Endothelial cell (in vitro differentiated cells): ENCODE measurements around the gene FAS. TPM values are rescaled to one million over a fixed set of nuclear protein-coding genes. Genes with fewer than 3 reads are reported as not detected.

ENCODE experiments used
- DNase-seq: peaks from one replicate; pipeline ENCODE4 v3.0.0; 2021; ENCODE audit warnings: low spot score
- H3K27ac Mint-ChIP-seq: one replicate; pipeline ENCODE4 v1.8.0; 2021; ENCODE audit warnings: mixed read lengths, inconsistent platforms; ENCODE audit not compliant: unreplicated experiment
- H3K27me3 Mint-ChIP-seq: one replicate; pipeline ENCODE4 v1.8.0; 2021; ENCODE audit warnings: mild to moderate bottlenecking, moderate library complexity, mixed read lengths, inconsistent platforms; ENCODE audit not compliant: unreplicated experiment
- H3K36me3 Mint-ChIP-seq: one replicate; pipeline ENCODE4 v1.8.0; 2021; ENCODE audit warnings: mild to moderate bottlenecking, low read depth, mixed read lengths, inconsistent platforms; ENCODE audit not compliant: unreplicated experiment
- H3K4me1 Mint-ChIP-seq: one replicate; pipeline ENCODE4 v1.8.0; 2021; ENCODE audit warnings: mild to moderate bottlenecking, mixed read lengths, inconsistent platforms; ENCODE audit not compliant: unreplicated experiment
- H3K4me3 Mint-ChIP-seq: one replicate; pipeline ENCODE4 v1.8.0; 2021; ENCODE audit warnings: mild to moderate bottlenecking, mixed read lengths, inconsistent platforms; ENCODE audit not compliant: unreplicated experiment
- H3K9me3 Mint-ChIP-seq: one replicate; pipeline ENCODE4 v1.8.0; 2021; ENCODE audit warnings: mixed read lengths, inconsistent platforms; ENCODE audit not compliant: unreplicated experiment
- total RNA-seq: library from RNA; stranded (reverse); fragmentation: NEBNext Ultra II Directional; extraction: Animal tissue kit (Norgen Biotek cat#: 25700); gene quantifications from one replicate; pipeline ENCODE4 v1.2.1, GENCODE V29; 2021; ENCODE audit not compliant: unreplicated experiment
- TF ChIP-seq, protein P1 (sequence below): fragments of 200-600 bp; sonication (generic); IDR thresholded peaks from one replicate; pipeline ENCODE4 v1.5.0; 2021; ENCODE audit warnings: antibody characterized with exemption; ENCODE audit not compliant: unreplicated experiment

FAS gene
- total RNA-seq, 1 donor from 2014 or later, result 23.0 TPM

GRCh38 chr10:89032141-89032891 is 41.7 kb downstream of the FAS start:
- Mint-ChIP-seq H3K9me3 (no peaks in the 10 kb centered on the region), H3K4me1 (peaks cover 25% of the 10 kb centered on the region)

DNA sequence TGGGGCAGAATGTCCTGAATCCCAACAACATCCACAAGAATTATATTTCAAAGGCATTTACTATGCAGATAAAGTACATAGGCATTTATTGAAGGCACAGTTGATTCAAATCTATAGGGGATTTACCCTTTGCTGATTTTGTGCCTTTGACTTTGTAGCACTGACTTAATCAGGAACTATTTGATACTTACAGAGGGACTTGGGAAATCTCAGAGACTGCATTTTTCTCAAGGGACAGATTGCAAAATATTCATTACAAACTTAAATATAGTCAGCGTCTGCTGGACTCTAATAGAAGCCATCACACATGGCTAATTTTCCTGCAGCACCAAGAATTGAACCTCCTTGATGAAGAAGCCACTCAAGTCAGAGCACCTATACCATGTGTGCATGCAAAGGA is 44.9 kb downstream of the FAS start:
- no peak overlapping the region for H3K4me3 Mint-ChIP-seq

More at GRCh38 chr10:89032141-89032891, 41.7 kb downstream of the FAS start:
- Mint-ChIP-seq H3K27ac (no peak overlapping the region), H3K36me3 (no peaks in the 10 kb centered on the region), H3K27me3 (no peaks in the 10 kb centered on the region), H3K4me3 (no peak overlapping the region)
- no peak for DNase-seq
- TF ChIP-seq, protein P1, sequence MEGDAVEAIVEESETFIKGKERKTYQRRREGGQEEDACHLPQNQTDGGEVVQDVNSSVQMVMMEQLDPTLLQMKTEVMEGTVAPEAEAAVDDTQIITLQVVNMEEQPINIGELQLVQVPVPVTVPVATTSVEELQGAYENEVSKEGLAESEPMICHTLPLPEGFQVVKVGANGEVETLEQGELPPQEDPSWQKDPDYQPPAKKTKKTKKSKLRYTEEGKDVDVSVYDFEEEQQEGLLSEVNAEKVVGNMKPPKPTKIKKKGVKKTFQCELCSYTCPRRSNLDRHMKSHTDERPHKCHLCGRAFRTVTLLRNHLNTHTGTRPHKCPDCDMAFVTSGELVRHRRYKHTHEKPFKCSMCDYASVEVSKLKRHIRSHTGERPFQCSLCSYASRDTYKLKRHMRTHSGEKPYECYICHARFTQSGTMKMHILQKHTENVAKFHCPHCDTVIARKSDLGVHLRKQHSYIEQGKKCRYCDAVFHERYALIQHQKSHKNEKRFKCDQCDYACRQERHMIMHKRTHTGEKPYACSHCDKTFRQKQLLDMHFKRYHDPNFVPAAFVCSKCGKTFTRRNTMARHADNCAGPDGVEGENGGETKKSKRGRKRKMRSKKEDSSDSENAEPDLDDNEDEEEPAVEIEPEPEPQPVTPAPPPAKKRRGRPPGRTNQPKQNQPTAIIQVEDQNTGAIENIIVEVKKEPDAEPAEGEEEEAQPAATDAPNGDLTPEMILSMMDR, result no peak

GRCh38 chr10:89037096-89037495 is 46.5 kb downstream of the FAS start:
- Mint-ChIP-seq H3K9me3 (no peaks in the 10 kb centered on the region), H3K27me3 (no peaks in the 10 kb centered on the region), H3K4me1 (peaks cover 11% of the 10 kb centered on the region)

More for the DNA sequence above, 44.9 kb downstream of the FAS start:
- DNase-seq, result no peak
- no peaks in the 10 kb centered on the region for H3K27me3 Mint-ChIP-seq
- no peaks in the 10 kb centered on the region for H3K9me3 Mint-ChIP-seq
- no peaks in the 10 kb centered on the region for H3K36me3 Mint-ChIP-seq
- no peak overlapping the region for H3K27ac Mint-ChIP-seq
- peaks cover 20% of the 10 kb centered on the region for H3K4me1 Mint-ChIP-seq
- TF ChIP-seq, protein P1, result no peak

DNA sequence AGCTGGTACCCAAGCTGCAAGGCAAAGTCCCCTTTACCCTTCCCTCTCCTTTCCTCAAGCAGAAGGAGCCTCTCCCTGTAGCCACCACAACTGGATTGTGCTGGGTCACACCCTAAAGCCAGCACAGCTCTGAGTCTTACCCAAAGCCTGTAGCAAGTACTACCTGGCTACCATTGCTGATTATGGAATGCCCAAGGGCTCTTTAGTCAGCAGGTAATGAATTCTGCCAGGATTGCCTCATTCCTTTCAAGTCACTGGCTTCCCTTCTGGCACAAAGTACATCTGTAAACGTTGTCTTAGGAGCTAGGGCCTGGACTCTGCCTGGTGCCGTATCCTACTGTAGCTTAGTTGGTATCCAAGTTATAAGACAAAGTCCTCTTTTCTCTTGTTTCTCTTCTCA is 52.0 kb downstream of the FAS start:
- H3K4me3 Mint-ChIP-seq, result no peak overlapping the region
- no peaks in the 10 kb centered on the region for H3K27me3 Mint-ChIP-seq
- no peaks in the 10 kb centered on the region for H3K9me3 Mint-ChIP-seq
- H3K4me1 Mint-ChIP-seq, result no peaks in the 10 kb centered on the region
- no peaks in the 10 kb centered on the region for H3K36me3 Mint-ChIP-seq
- no peak for DNase-seq
- H3K27ac Mint-ChIP-seq, result no peak overlapping the region
- TF ChIP-seq, protein P1, result no peak

More at GRCh38 chr10:89037096-89037495, 46.5 kb downstream of the FAS start:
- Mint-ChIP-seq H3K36me3 (no peaks in the 10 kb centered on the region), H3K27ac (no peak overlapping the region), H3K4me3 (no peak overlapping the region)
- TF ChIP-seq, protein P1, result no peak
- no peak for DNase-seq

DNA sequence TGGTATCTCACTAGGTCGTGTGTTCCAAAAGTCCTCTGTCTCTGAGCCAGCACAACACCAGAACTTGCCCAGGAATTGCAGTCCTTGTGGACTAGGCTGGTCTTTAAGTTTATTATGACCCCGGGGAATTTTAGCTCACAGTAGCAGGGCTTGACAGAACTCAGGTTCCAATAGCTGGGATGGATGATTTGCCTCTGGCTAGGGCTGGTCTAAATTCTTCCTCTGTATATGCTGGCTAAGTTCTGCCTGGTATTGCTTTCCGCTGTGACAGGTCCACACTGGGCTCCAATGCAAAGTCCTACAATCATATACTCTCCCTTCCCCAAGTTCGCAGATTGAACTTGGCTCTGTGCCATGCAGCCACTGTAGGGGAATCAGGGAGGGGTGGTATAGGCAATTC is 52.5 kb downstream of the FAS start:
- TF ChIP-seq, protein P1, result no peak
- Mint-ChIP-seq H3K36me3 (no peaks in the 10 kb centered on the region), H3K9me3 (no peaks in the 10 kb centered on the region), H3K27me3 (no peaks in the 10 kb centered on the region), H3K4me3 (no peak overlapping the region), H3K4me1 (peaks cover 3% of the 10 kb centered on the region), H3K27ac (no peak overlapping the region)
- DNase-seq, result no peak
